CD4-positive, alpha-beta T cell treated with Interleukin-17A for 4 hours (primary cell): ENCODE results near the gene R3HDM4.
"Not testable (repeated sequence)": the region's sequence is repeated elsewhere in the genome, so short reads cannot be mapped to it uniquely, and the experiment has no call there.

Source experiments
- DNase-seq: peaks from one replicate; pipeline ENCODE4 v3.0.0-alpha.2; 2020; ENCODE audit warnings: mixed read lengths

Gene R3HDM4

GRCh38 chr19:890831-891230 is 22.2 kb downstream of the R3HDM4 start:
- no peak for DNase-seq

GRCh38 chr19:889662-890295 is 23.2 kb downstream of the R3HDM4 start:
- DNase-seq: no peak

- peak; percentile 22 for DNase-seq
Measured at GRCh38 chr19:888581-889385, 24.2 kb downstream of the R3HDM4 start.

GRCh38 chr19:887599-887998 is 25.4 kb downstream of the R3HDM4 start:
- DNase-seq: no peak

GRCh38 chr19:887072-887471 is 25.9 kb downstream of the R3HDM4 start:
- DNase-seq: no peak

- no peak for DNase-seq
Measured at GRCh38 chr19:885536-886224, 27.3 kb downstream of the R3HDM4 start.

- no peak for DNase-seq
Measured at GRCh38 chr19:884420-885211, 28.4 kb downstream of the R3HDM4 start.

GRCh38 chr19:883661-884211 is 29.3 kb downstream of the R3HDM4 start:
- peak; percentile 11 for DNase-seq

- DNase-seq: no peak
Measured at GRCh38 chr19:882871-883497, 30.0 kb downstream of the R3HDM4 start.

GRCh38 chr19:881385-882071 is 31.5 kb downstream of the R3HDM4 start:
- DNase-seq: no peak

- no peak for DNase-seq
Measured at GRCh38 chr19:879711-880438, 33.1 kb downstream of the R3HDM4 start.

GRCh38 chr19:878751-879561 is 34.1 kb downstream of the R3HDM4 start:
- DNase-seq: not testable (repeated sequence)

- not testable (repeated sequence) for DNase-seq
Measured at GRCh38 chr19:877992-878660, 34.9 kb downstream of the R3HDM4 start.

- DNase-seq: no peak
Measured at GRCh38 chr19:876780-877314, 36.2 kb downstream of the R3HDM4 start.

GRCh38 chr19:876089-876488 is 36.9 kb downstream of the R3HDM4 start:
- DNase-seq: no peak

GRCh38 chr19:875265-875879 is 37.6 kb downstream of the R3HDM4 start:
- DNase-seq: peak; percentile 14

- no peak for DNase-seq
Measured at GRCh38 chr19:873561-874041, 39.4 kb downstream of the R3HDM4 start.

- peak; percentile 82 for DNase-seq
Measured at GRCh38 chr19:873084-873483, 39.9 kb downstream of the R3HDM4 start.
